Activated CD4-positive, alpha-beta T cell treated with anti-CD3 and anti-CD28 coated beads for 4 hours (primary cell): Measurements from ENCODE around the gene HSPB6.

ENCODE experiments used
- DNase-seq, 2 donors: peaks; one replicate each; pipeline ENCODE4 v3.0.0-alpha.2; 2020

The HSPB6 gene

DNA sequence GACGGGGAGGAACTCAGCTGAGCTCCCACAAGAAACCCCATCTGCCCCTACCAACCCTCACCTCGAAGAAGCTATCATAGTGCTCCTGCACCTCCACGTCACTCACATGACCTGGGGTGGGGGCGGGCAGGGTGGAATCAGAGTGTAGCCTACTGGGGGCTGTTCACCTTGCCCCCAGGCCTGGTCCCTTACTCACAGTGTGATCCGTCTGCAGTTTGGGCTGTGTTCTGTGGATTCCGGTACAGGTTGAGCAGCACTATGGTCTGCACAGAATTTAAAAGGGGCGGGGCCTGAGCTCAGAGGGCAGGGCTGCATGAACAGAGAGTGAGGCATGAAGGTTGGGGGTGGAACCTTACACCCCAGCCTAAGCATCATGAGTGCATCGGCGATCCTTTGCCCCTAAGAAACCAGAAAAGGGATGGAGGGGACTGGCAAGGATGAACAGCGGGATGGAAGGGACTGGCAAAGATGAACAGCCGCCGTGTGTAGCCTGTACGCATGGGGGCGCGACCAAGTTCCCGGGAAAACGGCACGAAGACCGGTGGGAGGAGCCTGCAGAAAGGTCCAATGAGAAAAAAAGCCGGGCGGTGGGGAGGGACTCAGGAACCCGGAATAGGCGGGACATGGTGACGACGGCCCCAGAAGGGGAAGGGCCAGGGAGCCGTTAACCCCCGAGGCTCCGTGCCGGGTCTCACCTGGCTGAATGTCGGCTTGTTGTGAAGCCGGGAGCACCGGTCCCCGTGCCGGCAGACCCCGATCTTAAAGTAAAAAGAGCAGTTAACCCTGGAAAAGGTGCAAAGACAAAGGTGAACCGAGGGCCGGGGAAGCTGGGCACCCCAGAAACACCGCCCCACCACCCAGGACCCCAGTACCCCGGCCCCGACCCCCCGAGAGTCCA is 12.2 kb downstream of the HSPB6 start:
- DNase-seq, result peak; percentile 95

DNA sequence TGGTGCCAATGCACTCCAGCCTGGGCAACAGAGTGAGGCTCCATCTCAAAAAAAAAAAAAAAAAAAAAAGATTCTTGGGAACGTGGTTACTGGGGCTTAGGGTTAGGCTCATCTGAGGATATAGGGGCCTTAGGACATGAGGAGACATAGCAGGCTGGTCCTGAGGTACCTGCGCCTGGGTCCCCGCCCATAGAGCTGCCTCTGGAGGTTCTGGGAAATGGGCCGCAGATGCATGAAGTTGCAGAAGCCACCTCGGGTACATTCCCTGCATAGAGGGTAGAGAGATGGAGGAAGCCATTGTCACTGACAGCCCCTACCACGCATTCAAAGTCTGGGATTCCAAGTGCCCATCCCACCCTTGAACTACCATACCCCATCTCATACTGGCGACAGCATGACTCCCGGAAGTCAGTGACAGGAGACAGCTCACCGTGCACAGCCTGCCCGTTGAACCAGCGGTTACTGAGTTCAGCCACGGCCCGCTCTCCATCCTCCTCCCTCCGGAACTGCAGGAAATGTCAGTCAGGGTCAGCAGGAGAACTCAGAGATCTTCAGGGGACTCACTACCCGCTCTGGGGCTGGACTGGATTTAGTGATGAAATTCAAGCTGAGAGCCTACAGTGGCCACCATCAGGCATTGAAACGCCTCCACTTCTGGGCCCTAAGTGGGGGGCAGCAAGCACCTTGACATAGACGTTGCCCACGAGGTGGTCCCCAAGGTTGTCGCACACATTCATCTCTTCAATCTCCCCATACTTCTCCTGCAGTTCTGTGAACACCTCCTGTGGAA is 13.0 kb downstream of the HSPB6 start:
- DNase-seq, result no peak

DNA sequence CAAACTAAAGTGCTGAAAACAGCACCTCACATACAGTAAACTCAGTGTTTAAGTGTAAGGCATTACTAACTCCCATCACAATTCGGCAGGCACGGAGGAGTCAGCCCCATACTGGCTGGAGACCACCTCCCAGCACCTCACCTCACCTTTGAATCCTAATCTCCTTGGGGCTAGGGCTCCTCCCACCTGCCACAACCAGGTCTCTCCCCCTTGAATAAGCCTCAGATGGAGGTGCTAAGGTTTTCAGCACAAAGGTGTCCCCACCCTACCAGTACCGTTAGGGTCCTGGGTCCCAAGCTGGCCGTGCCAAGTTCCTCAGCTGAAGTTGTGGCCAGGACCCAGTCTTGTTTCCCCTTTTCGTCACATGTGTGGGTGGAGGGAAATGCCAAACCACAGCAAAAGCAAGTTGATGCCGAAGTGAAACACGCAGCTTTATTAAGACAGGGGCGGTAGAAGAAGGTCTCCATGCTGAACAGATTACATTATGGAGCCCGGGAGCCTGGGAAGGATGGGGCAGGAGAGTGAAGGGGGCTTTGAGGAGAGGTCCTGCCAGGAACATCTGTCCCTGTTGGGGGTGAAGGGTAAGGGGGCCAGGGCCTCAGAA is 14.6 kb downstream of the HSPB6 start, which contains the start of gene IGFLR1:
Gene IGFLR1, minus strand, starts transcription at position 332 of the 604 bp plus-strand sequence. CDS start 1,272 bp downstream, outside the sequence.
- peak; percentile 67 to 76 for DNase-seq

GRCh38 chr19:35741203-35741515 is 15.7 kb downstream of the HSPB6 start:
- no peak for DNase-seq

DNA sequence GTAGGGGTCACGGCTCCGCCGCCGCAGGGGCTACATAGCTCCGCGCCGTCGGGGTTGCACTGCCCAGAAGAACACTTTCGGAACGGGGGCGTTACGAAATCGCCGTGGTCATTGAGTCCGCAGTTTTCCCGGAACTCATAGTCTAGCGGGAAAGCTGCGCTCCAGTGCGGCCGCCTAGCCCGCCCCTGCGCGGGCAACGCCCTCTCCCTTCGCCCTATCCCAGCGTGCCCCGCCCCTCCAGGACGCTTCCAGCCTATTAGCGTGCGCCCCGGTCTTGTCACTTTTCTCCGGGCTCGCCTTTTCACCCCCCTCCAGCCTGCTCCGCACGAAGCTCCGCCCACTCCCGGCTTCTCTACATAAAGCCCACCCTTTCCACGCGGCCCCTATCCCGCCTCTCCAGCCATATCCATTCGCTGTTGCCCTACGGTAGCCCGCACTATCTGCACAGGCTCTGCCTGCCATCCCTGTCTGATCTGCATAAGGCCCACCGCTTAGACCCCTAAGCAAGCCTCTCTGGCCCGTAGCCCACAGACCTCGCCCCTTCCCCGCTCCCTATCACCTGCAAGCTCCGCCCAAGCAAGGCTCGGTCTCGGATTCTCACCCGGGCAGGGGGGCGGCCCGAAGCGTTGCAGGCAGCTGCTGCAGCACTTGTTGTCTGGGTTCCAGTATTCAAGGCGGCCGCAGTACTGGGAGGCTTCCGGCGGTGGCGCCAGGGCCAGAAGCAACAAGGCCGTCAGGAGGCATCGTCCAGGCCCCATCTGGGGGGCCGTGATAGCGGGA is 16.2 kb downstream of the HSPB6 start:
- peak; percentile 93 to 94 for DNase-seq

DNA sequence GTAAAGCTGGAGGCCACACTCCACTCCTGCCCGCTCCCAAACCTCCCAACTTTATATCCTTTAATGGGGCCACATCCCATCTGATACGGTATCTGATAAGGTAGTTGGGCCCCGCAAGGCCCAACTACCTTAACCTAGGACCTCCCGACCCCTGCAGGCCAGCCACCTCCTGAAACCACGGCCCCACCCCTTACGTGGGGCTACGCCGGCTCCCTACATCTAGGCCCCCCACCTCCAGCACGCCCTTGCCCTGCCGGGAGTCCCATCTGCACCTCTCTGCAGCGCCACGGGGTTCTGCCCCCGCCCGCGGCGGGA is 16.8 kb downstream of the HSPB6 start:
- no peak for DNase-seq

GRCh38 chr19:35739275-35740107 is 17.3 kb downstream of the HSPB6 start:
- no peak for DNase-seq

GRCh38 chr19:35738887-35739229 is 18.0 kb downstream of the HSPB6 start:
- DNase-seq, result no peak

GRCh38 chr19:35738021-35738886 is 18.6 kb downstream of the HSPB6 start:
- no peak for DNase-seq

DNA sequence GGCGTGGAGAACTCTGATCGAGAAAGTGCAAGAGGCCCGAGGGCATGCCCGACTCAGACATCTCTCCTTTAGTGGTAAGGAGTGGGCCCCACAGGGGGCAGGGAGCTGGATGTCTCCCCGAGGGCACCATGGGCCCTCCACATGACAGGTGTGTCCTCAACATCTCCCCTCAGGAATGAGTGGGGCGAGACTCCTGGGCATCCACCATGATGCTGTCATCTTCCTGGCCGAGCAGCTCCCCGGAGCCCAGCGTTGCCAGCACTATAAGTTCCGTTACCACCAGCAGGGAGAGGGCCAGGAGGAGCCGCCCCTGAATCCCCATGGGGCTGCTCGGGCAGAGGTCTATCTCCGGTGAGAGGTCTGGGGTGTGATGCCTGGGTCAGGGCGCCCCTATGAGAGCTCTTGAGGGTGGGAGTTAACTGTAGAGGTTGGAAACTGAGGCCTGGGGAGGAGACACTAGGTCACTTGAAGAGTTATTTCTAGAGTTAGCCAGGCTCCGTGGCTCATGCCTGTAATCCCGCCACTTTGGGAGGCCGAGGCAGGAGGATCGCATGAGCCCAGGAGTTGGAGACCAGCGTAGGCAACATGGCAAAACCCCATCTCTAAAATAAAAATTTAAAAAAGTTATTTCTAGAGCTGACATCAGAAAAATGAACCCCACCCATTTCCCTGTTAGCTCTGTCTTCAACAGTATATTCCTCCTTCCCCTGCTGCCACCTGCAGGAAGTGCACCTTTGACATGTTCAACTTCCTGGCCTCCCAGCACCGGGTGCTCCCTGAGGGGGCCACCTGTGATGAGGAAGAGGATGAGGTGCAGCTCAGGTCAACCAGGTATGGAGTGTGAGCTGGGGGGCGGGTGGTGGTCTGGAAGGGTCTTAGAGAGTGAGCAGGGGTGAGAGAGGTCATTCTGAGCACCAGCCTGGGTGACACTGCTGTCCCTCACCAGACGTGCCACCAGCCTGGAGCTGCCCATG is 19.6 kb downstream of the HSPB6 start:
- DNase-seq, result no peak

GRCh38 chr19:35734889-35735288 is 21.9 kb downstream of the HSPB6 start:
- no peak for DNase-seq

DNA sequence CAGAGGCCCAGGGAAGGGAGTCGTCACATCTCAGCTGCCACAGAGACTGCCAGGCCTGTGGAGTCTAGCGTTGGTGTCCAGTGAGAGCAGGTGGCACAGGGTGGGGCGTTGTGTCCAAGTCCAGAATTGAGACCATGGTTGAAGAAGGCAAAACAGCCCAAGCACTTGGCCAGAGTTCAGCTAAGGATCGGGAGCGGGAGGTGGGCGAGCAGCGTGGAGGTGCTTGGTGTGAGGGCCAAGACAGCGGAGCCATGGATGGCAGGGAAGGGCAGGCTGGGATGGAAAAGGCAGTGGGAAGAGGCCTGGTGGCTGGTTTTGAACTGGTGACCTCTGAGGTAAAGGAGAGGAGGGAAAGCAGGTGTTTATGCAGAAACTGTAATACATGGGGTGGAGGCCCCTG is 22.6 kb downstream of the HSPB6 start:
- no peak for DNase-seq

DNA sequence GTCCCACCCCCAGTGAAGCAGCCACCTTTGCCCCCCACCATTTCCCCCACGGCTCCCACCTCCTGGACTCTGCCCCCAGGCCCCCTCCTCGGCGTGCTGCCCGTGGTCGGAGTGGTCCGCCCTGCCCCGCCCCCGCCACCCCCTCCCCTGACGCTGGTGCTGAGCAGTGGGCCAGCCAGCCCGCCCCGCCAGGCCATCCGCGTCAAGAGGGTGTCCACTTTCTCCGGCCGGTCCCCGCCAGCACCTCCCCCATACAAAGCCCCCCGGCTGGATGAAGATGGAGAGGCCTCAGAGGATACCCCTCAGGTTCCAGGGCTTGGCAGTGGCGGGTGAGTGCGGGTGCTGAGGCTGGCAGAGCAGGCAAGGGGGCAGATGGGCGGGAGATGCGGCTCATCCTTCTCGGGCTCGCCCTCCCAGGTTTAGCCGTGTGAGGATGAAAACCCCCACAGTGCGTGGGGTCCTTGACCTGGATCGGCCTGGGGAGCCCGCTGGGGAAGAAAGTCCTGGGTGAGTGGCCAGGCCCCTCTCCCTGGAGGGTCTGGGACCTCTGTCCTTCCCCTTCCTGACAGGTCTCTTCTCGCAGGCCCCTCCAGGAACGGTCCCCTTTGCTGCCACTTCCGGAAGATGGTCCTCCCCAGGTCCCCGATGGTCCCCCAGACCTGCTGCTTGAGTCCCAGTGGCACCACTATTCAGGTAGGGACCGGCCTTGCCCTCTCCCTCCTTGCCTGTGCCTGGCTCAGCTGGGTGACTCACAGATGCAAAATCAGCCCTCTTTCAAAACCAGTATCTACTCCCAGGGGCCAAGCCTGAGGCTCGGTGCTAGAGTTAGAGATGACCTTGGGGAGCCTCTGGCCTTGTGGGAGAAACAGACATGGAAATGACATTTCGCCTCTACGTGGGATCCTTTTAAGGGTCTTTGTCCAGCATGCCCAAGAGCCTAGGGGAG is 23.4 kb downstream of the HSPB6 start:
- DNase-seq, result no peak

- DNase-seq, result no peak
These were observed 24.2 kb downstream of the HSPB6 start for GRCh38 chr19:35732540-35733179.

DNA sequence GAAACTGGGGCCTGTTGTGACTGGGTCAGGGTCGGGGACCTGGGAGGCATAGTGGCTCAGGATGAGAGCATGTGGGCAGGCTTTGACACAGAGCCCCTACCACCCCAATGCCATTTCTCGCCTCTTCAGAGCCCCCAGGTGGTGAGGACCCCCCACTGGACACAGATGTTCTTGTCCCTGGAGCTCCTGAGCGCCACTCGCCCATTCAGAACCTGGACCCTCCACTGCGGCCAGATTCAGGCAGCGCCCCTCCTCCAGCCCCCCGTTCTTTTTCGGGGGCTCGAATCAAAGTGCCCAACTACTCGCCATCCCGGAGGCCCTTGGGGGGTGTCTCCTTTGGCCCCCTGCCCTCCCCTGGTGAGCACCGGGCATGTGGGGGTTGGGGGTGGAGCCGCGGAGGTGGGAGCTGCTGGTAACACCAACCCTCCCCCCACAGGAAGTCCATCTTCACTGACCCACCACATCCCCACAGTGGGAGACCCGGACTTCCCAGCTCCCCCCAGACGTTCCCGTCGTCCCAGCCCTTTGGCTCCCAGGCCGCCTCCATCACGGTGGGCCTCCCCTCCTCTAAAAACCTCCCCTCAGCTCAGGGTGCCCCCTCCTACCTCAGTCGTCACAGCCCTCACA is 24.9 kb downstream of the HSPB6 start:
- DNase-seq, result no peak

DNA sequence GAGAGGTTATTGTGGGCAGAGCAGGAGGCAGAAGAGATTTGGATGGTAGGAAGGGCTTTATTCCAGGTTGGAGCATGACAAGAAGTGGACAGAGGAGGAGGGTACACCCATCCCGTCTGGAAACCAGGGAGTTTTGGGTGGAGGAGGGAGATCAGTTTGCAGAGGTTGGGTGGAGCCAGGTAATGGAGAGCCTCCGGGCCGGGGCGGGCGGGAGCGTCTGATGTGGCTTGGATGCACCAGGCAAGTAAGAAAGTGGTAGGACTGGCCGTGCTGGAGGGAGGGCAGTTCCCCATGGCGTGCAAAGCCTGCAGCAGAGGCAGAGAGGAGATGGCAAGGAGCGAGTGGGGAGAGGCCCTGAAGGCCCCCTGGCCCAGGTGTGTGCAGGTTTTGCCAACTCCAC is 25.5 kb downstream of the HSPB6 start:
- no peak for DNase-seq

GRCh38 chr19:35730326-35730725 is 26.5 kb downstream of the HSPB6 start:
- DNase-seq, result no peak

GRCh38 chr19:35729763-35730162 is 27.1 kb downstream of the HSPB6 start:
- DNase-seq, result no peak
